Spleen (tissue), 7 donors: ENCODE results near the gene PRDM16.

Experiments used
- POLR2A ChIP-seq, 3 donors: fragments of 450-650 bp; IDR thresholded peaks; one replicate each; pipeline ENCODE4 v1.5.1; 2017; ENCODE audit warnings: antibody characterized with exemption in 3 of 3, mild to moderate bottlenecking in 1 of 3
- POLR2AphosphoS5 ChIP-seq, 3 donors: sonication (generic); formaldehyde crosslinking; IDR thresholded peaks; one replicate each; pipeline ENCODE4 v1.5.1; 2017; ENCODE audit warnings: antibody characterized with exemption in 3 of 3
- TF ChIP-seq, protein P1 (sequence below), 11 experiments: fragments of 200-600 bp in 7 of 11; fragments of 450-650 bp in 4 of 11; sonication (generic) in 4 of 11; IDR thresholded peaks in 8 of 11; conservative IDR thresholded peaks in 3 of 11; 1 replicate in 7 of 11; 2 replicates in 4 of 11; pipeline versions ENCODE4 v1.4.0 to v1.8.0; 2016 to 2021; ENCODE audit warnings: antibody characterized with exemption in 11 of 11, inconsistent platforms in 4 of 11, mild to moderate bottlenecking in 1 of 11
- donor health status: DM: no; HTN: no; CAD: no; lungs with moderate emphysema.
- donor health status: DM: no; HTN: no; CAD: no.
- donor health status: DM: no; HTN: no; CAD: no.

DNA sequence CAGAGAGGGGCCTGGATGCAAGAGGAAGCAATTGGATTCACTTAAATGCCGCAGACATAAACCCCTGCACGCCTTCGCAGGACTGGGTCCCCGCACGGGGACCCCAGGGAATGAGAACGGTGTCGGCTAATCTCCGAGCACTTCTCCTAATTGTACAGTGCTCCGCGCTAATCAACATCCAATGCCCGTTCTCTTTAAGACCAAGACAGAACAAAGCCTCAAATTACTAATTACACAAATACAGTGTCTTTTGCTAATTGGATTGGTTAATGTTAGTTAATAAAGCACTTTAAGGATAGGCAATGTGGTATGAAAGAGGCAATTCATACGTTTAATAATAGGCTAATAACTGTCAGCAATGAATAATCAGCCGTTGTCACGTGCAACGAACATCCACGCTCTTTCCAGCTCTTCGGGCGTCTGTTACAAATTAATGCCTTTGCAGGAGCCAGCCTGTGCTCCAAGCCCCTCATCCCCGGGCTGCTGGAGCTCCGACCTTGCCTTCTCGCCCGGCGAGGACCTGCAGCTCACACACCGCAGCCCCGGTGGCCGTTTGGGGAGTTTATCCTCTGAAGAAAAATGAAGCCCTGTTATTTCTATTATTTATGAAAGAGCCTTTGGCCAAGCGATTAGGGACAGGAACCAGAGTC, 157.8 kb downstream of the PRDM16 start:
- no peak for TF ChIP-seq POLR2AphosphoS5 (IDR thresholded peaks at IDR 0.05)
- TF ChIP-seq, protein P1, sequence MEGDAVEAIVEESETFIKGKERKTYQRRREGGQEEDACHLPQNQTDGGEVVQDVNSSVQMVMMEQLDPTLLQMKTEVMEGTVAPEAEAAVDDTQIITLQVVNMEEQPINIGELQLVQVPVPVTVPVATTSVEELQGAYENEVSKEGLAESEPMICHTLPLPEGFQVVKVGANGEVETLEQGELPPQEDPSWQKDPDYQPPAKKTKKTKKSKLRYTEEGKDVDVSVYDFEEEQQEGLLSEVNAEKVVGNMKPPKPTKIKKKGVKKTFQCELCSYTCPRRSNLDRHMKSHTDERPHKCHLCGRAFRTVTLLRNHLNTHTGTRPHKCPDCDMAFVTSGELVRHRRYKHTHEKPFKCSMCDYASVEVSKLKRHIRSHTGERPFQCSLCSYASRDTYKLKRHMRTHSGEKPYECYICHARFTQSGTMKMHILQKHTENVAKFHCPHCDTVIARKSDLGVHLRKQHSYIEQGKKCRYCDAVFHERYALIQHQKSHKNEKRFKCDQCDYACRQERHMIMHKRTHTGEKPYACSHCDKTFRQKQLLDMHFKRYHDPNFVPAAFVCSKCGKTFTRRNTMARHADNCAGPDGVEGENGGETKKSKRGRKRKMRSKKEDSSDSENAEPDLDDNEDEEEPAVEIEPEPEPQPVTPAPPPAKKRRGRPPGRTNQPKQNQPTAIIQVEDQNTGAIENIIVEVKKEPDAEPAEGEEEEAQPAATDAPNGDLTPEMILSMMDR (IDR thresholded peaks at IDR 0.05 in 8 of 11, conservative IDR thresholded peaks at IDR 0.05 in 3 of 11): no peak
- TF ChIP-seq POLR2A (IDR thresholded peaks at IDR 0.05): no peak
